GM18498 (cell line): ENCODE data around the gene SGSH.

Experiments
- ATAC-seq: cut with Tn5 transposase; IDR thresholded peaks from one replicate; pipeline ENCODE4 v1.9.1; 2021; ENCODE audit warnings: mild to moderate bottlenecking, moderate library complexity; ENCODE audit not compliant: unreplicated experiment

Gene SGSH

DNA sequence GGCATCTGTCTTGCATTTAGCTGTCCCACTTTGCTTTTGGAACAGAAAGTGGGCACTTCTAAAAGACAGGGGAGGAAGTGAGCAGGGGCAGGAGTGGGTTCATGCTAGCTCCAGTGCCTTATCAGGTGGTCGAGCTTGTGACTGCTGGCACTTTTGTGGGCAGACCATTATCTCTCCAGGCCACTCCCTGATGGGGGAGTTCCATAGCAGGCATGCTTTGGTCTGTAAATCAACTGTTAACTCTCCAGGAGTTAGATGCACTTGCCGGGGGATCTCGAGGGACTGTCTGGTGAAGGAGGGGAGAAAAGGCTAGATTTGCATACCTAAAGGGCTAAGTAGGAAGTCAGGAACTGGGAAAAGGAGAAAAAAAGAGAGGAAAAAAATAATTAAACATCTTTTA is 59.6 kb downstream of the SGSH start:
- ATAC-seq: no peak
